ENCODE results near the gene NBAS.

GRCh38 chr2:15306706-15307105 is 254.4 kb downstream of the NBAS start:
- TF ChIP-seq CTCF (IDR thresholded peaks at IDR 0.05) = no peak
- no peak for TF ChIP-seq POLR2AphosphoS5 (IDR thresholded peaks at IDR 0.05; ENCODE audit: low read depth, low read length)
- TF ChIP-seq REST (IDR thresholded peaks at IDR 0.05; ENCODE audit: insufficient read depth in 1 of 2, low read depth in 2 of 2, low read length in 1 of 2) = no peak
- TF ChIP-seq SIN3A (IDR thresholded peaks at IDR 0.05; ENCODE audit: borderline replicate concordance, insufficient read depth, low read depth, low read length) = no peak
- no peak for TF ChIP-seq TCF7L2 (IDR thresholded peaks at IDR 0.05; ENCODE audit: low read depth, low read length)

Data from Panc1 (cell line).